Peyer's patch (tissue), 4 donors: ENCODE results near the gene KCNA2. TPM values are rescaled to one million over a fixed set of nuclear protein-coding genes. Genes with fewer than 3 reads are reported as not detected.

Experiments used
- DNase-seq, 3 donors: peaks; one replicate each; pipeline ENCODE4 v3.0.0-alpha.2; 2017 to 2019
- H3K27ac ChIP-seq, 4 donors: fragments of 200-600 bp; sonication (generic); one replicate each; pipeline ENCODE4 v1.5.1; 2016 to 2019
- H3K27me3 ChIP-seq, 2 donors: fragments of 200-600 bp; sonication (generic); one replicate each; pipeline ENCODE4 v1.5.1; 2019
- H3K36me3 ChIP-seq, 3 donors: fragments of 200-600 bp; sonication (generic); one replicate each; pipeline ENCODE4 v1.5.1; 2016 to 2019
- H3K4me1 ChIP-seq, 4 donors: fragments of 200-600 bp; sonication (generic); one replicate each; pipeline ENCODE4 v1.5.1; 2016 to 2019
- H3K4me3 ChIP-seq, 4 donors: fragments of 200-600 bp; sonication (generic); 1 replicate in 3 of 4; 2 replicates in 1 of 4; pipeline ENCODE4 v1.5.1; 2016 to 2019; ENCODE audit warnings: mild to moderate bottlenecking in 1 of 4
- H3K9me3 ChIP-seq, 4 donors: fragments of 200-600 bp; sonication (generic); one replicate each; pipeline ENCODE4 v1.5.1; 2016 to 2019; ENCODE audit warnings: mild to moderate bottlenecking in 1 of 4
- POLR2A ChIP-seq, 2 donors: fragments of 450-650 bp; IDR thresholded peaks; one replicate each; pipeline ENCODE4 v1.5.1; 2017; ENCODE audit warnings: antibody characterized with exemption in 2 of 2, mild to moderate bottlenecking in 2 of 2, moderate library complexity in 2 of 2
- total RNA-seq, 4 donors: library from RNA; depleted of rRNA; stranded (reverse); fragments of >200 nt; gene quantifications; one replicate each; pipeline ENCODE4 v1.1.0, GENCODE V29; 2016
- TF ChIP-seq, protein P1 (sequence below), 6 experiments: fragments of 450-650 bp in 4 of 6; fragments of 200-600 bp in 2 of 6; sonication (generic) in 1 of 6; IDR thresholded peaks; one replicate each; pipeline ENCODE4 v1.5.1; 2017 to 2019; ENCODE audit warnings: antibody characterized with exemption in 6 of 6, mild to moderate bottlenecking in 3 of 6, moderate library complexity in 1 of 6

Gene KCNA2
- total RNA-seq, 4 donors from 2014 or later = 0.38 to 0.40 TPM; not detected in 2

DNA sequence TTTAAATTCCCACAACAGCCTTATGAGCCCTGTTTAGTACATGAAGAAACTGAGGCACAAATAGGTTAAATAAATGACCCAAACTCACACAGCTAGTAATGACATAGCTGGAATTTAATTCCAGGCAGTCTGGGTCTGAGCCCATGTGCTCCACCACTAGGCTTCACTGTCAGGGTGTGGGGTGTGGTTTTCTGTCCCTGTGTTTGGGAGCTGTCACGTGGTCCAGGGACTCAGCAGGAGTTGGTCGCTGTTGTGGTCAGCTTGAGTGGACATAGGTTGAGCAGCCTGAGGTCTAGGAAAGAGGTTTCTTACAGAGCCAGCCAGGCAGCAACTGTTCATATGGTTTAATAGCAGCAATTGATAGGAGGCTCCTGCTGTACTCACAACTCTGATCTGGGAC, 59.1 kb downstream of the KCNA2 start:
- H3K27me3 ChIP-seq = no peaks in the 10 kb centered on the region
- no peaks in the 10 kb centered on the region for H3K4me1 ChIP-seq
- H3K4me3 ChIP-seq = no peak overlapping the region
- no peak for TF ChIP-seq POLR2A (IDR thresholded peaks at IDR 0.05)
- TF ChIP-seq, protein P1, sequence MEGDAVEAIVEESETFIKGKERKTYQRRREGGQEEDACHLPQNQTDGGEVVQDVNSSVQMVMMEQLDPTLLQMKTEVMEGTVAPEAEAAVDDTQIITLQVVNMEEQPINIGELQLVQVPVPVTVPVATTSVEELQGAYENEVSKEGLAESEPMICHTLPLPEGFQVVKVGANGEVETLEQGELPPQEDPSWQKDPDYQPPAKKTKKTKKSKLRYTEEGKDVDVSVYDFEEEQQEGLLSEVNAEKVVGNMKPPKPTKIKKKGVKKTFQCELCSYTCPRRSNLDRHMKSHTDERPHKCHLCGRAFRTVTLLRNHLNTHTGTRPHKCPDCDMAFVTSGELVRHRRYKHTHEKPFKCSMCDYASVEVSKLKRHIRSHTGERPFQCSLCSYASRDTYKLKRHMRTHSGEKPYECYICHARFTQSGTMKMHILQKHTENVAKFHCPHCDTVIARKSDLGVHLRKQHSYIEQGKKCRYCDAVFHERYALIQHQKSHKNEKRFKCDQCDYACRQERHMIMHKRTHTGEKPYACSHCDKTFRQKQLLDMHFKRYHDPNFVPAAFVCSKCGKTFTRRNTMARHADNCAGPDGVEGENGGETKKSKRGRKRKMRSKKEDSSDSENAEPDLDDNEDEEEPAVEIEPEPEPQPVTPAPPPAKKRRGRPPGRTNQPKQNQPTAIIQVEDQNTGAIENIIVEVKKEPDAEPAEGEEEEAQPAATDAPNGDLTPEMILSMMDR (IDR thresholded peaks at IDR 0.05) = no peak
- no peak overlapping the region for H3K27ac ChIP-seq
- no peaks in the 10 kb centered on the region for H3K9me3 ChIP-seq
- H3K36me3 ChIP-seq = no peaks in the 10 kb centered on the region
- no peak for DNase-seq

DNA sequence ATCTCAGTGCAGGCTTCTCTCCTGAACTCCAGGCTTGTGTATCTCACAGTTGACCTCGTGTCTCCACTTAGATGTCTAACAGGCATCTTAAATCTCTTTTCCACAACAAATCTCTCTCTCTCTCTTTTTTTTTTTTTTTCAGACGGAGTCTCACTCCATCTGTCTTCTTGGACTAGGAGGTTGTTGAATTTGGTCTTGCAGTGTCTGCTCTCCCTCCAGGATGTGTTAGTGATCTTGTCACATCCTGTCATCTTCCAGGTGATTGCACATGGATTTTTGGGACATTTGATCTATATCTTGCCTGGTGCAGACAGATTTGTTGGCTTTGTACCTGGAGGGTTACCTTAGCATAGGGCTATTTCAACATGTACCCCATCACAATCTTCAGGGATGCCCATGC, 60.7 kb downstream of the KCNA2 start:
- no peak overlapping the region for H3K4me3 ChIP-seq
- H3K36me3 ChIP-seq = no peaks in the 10 kb centered on the region
- H3K4me1 ChIP-seq = no peaks in the 10 kb centered on the region
- no peak for TF ChIP-seq POLR2A (IDR thresholded peaks at IDR 0.05)
- TF ChIP-seq, protein P1 (IDR thresholded peaks at IDR 0.05) = no peak
- DNase-seq = no peak
- H3K27ac ChIP-seq = no peak overlapping the region
- no peaks in the 10 kb centered on the region for H3K9me3 ChIP-seq
- H3K27me3 ChIP-seq = no peaks in the 10 kb centered on the region

DNA sequence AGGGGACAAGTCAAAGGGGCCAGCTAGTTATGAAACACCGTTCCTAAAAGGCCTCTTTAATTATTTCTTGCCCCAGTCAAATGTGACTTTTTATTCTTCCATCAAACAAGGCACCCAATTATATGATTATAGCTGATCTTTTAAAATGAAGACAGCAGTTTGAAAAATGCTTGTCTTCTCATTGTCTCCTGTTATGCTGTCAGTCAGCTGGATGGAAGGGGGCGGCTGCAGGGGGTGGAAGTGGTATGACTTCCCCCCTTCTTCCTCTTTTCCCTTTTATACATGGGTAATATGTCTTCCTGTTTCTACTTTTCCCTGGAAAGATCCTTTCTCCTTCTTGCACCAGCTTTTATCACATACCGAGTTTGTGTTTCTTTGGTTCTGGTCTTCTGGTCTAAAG, 61.4 kb downstream of the KCNA2 start:
- no peak for DNase-seq
- no peak overlapping the region for H3K27ac ChIP-seq
- TF ChIP-seq, protein P1 (IDR thresholded peaks at IDR 0.05) = no peak
- no peak for TF ChIP-seq POLR2A (IDR thresholded peaks at IDR 0.05)
- no peaks in the 10 kb centered on the region for H3K27me3 ChIP-seq
- H3K36me3 ChIP-seq = no peaks in the 10 kb centered on the region
- H3K9me3 ChIP-seq = no peaks in the 10 kb centered on the region
- H3K4me1 ChIP-seq = no peaks in the 10 kb centered on the region
- no peak overlapping the region for H3K4me3 ChIP-seq

Other genes with a start within 250 kb of the KCNA2 start
- gene SLC16A4, start 215.3 kb downstream of the KCNA2 start, total RNA-seq = 10 to 100 TPM; 10.1 to 26.1 (median 13.0) TPM
- gene LAMTOR5, start 198.7 kb downstream of the KCNA2 start, total RNA-seq = 10 to 100 TPM; 45.1 to 99.0 (median 65.5) TPM
- gene PROK1, start 155.2 kb downstream of the KCNA2 start, total RNA-seq = not detected
- gene KCNA10, start 87.2 kb downstream of the KCNA2 start, total RNA-seq = not detected
- gene KCNA3, start 68.6 kb upstream of the KCNA2 start, total RNA-seq = 10 to 100 TPM in 1 of 4 donors, 1 to 10 TPM in 3; 2.2 to 21.5 (median 2.9) TPM